Fibroblast of skin of scalp (primary cell): ENCODE results near the gene ADAM15.

Experiments used
- DNase-seq: peaks from one replicate; pipeline ENCODE4 v3.0.0-alpha.2; 2013

Gene ADAM15

GRCh38 chr1:155032886-155033285, 18.2 kb upstream of the ADAM15 start:
- DNase-seq: no peak

- DNase-seq: no peak
These were observed 17.6 kb upstream of the ADAM15 start, which contains the start of the genes DCST1 and DCST2 for GRCh38 chr1:155033524-155033923. Gene DCST1 (plus strand): TSS chr1:155033824. CDS start chr1:155034037, 213 bp downstream. Gene DCST2 (minus strand): TSS chr1:155033781. CDS start chr1:155033701, 80 bp downstream.

- DNase-seq: no peak
These were observed 16.6 kb upstream of the ADAM15 start for GRCh38 chr1:155034318-155035208.

GRCh38 chr1:155035936-155036335, 15.2 kb upstream of the ADAM15 start:
- no peak for DNase-seq

GRCh38 chr1:155037043-155037442, 14.1 kb upstream of the ADAM15 start:
- no peak for DNase-seq

- DNase-seq: no peak
These were observed 13.2 kb upstream of the ADAM15 start for GRCh38 chr1:155037851-155038441.

GRCh38 chr1:155038602-155039307, 12.4 kb upstream of the ADAM15 start:
- DNase-seq: no peak

- no peak for DNase-seq
These were observed 11.8 kb upstream of the ADAM15 start for GRCh38 chr1:155039308-155039669.

GRCh38 chr1:155040358-155041093, 10.6 kb upstream of the ADAM15 start:
- DNase-seq: no peak

- DNase-seq: no peak
These were observed 8.3 kb upstream of the ADAM15 start for GRCh38 chr1:155042789-155043188.

- DNase-seq: no peak
These were observed 7.8 kb upstream of the ADAM15 start for GRCh38 chr1:155043301-155043702.

GRCh38 chr1:155043793-155044192, 7.3 kb upstream of the ADAM15 start:
- no peak for DNase-seq

- no peak for DNase-seq
These were observed 6.8 kb upstream of the ADAM15 start for GRCh38 chr1:155044365-155044764.

- peak; percentile 73 for DNase-seq
These were observed 6.1 kb upstream of the ADAM15 start for GRCh38 chr1:155044812-155045657.

GRCh38 chr1:155048449-155049334, 2.4 kb upstream of the ADAM15 start:
- no peak for DNase-seq

- DNase-seq: peak; percentile 76
These were observed 1.2 kb upstream of the ADAM15 start for GRCh38 chr1:155049651-155050559.

GRCh38 chr1:155051342-155051776, 243 bp downstream of the ADAM15 start:
- DNase-seq: no peak

GRCh38 chr1:155051777-155052398, 772 bp downstream of the ADAM15 start:
- DNase-seq: peak; percentile 15
